H1 (cell line): ENCODE measurements around the gene FAM168B. TPM values are rescaled to one million over a fixed set of nuclear protein-coding genes. Genes with fewer than 3 reads are reported as not detected.
A peak's percentile ranks its signal among the peaks of the same experiment; 100 is the strongest.

Experiments used
- CTCF ChIA-PET: fragments of 300-600 bp; sonication (Branson Sonifier 250); formaldehyde crosslinking; loops from one replicate; lab custom pipeline; 2021; ENCODE audit not compliant: partially characterized antibody; lab: Charles Lee
- POLR2A ChIA-PET: fragments of 300-600 bp; sonication (Branson Sonifier 250); formaldehyde crosslinking; loops from one replicate; lab custom pipeline; 2021; ENCODE audit warnings: inconsistent platforms; ENCODE audit not compliant: partially characterized antibody; lab: Charles Lee
- DNase-seq, 2 experiments: peaks; one replicate each; pipeline versions ENCODE4 v3.0.0 to v3.0.0-alpha.2; 2010 to 2022; ENCODE audit warnings: low spot score in 2 of 2, low read depth in 1 of 2, mixed read lengths in 1 of 2
- FAIRE-seq: peaks from 2 replicates; lab custom pipeline; 2011; peaks lifted over from hg19 to GRCh38; lab: Jason Lieb, UNC
- H2AFZ ChIP-seq: 2 replicates; pipeline ENCODE4 v1.8.1; 2012; ENCODE audit warnings: low read length, inconsistent platforms
- H2AK5ac ChIP-seq: 2 replicates; pipeline ENCODE4 v1.6.1; 2013; ENCODE audit warnings: low read depth, low read length
- H2BK120ac ChIP-seq: replicated peaks from 2 replicates; pipeline ENCODE3; 2013; ENCODE audit warnings: low read depth, low read length, inconsistent platforms
- H2BK12ac ChIP-seq: 2 replicates; pipeline ENCODE4 v1.6.1; 2013; ENCODE audit warnings: low read depth, low read length
- H2BK15ac ChIP-seq: 2 replicates; pipeline ENCODE4 v1.6.1; 2013; ENCODE audit warnings: low read length
- H2BK20ac ChIP-seq: 2 replicates; pipeline ENCODE4 v1.6.1; 2013; ENCODE audit warnings: low read length
- H2BK5ac ChIP-seq: 2 replicates; pipeline ENCODE4 v1.6.1; 2013; ENCODE audit warnings: low read depth, low read length
- H3K14ac ChIP-seq: 2 replicates; pipeline ENCODE4 v1.6.1; 2013; ENCODE audit warnings: inconsistent platforms; ENCODE audit not compliant: insufficient read length
- H3K18ac ChIP-seq: 2 replicates; pipeline ENCODE4 v1.6.1; 2013; ENCODE audit warnings: low read length; ENCODE audit errors: extremely low read depth
- H3K23ac ChIP-seq: 2 replicates; pipeline ENCODE4 v1.6.1; 2013; ENCODE audit warnings: inconsistent platforms; ENCODE audit not compliant: insufficient read length
- H3K23me2 ChIP-seq: 2 replicates; pipeline ENCODE4 v1.6.1; 2013; ENCODE audit warnings: low read depth, low read length
- H3K27ac ChIP-seq: 2 replicates; pipeline ENCODE4 v1.6.1; 2011; ENCODE audit warnings: low read depth, low read length, inconsistent platforms
- H3K27me3 ChIP-seq, 4 experiments: replicated peaks in 1 of 4; 1 replicate in 1 of 4; 2 replicates in 3 of 4; pipeline versions ENCODE4 v1.6.1 to v1.8.1; 2011 to 2013; ENCODE audit warnings: low read length in 3 of 4, mild to moderate bottlenecking in 3 of 4, inconsistent platforms in 2 of 4, mixed read lengths in 2 of 4, moderate library complexity in 1 of 4; ENCODE audit not compliant: control insufficient read depth in 3 of 4, insufficient read depth in 3 of 4; ENCODE audit errors: extremely low read depth in 1 of 4
- H3K36me3 ChIP-seq, 4 experiments: 2 replicates each; pipeline versions ENCODE4 v1.6.1 to v1.8.1; 2011 to 2013; ENCODE audit warnings: mild to moderate bottlenecking in 4 of 4, low read length in 3 of 4, moderate library complexity in 2 of 4, control low read depth in 1 of 4, inconsistent platforms in 1 of 4; ENCODE audit not compliant: insufficient read depth in 4 of 4, control insufficient read depth in 2 of 4
- H3K4ac ChIP-seq: replicated peaks from 2 replicates; pipeline ENCODE3; 2013; ENCODE audit warnings: low read length, low read depth, mixed read lengths, inconsistent platforms; ENCODE audit not compliant: insufficient read length
- H3K4me1 ChIP-seq, 4 experiments: replicated peaks in 1 of 4; 1 replicate in 1 of 4; 2 replicates in 3 of 4; pipeline versions ENCODE4 v1.6.1 to v1.8.1; 2011 to 2013; ENCODE audit warnings: low read length in 3 of 4, inconsistent platforms in 2 of 4, mixed read lengths in 1 of 4; ENCODE audit not compliant: insufficient read depth in 4 of 4, control insufficient read depth in 3 of 4
- H3K4me2 ChIP-seq, 2 experiments: 2 replicates each; pipeline versions ENCODE4 v1.6.1 to v1.8.1; 2011 to 2013; ENCODE audit warnings: low read depth in 2 of 2, low read length in 2 of 2, control low read depth in 1 of 2, inconsistent platforms in 1 of 2, mild to moderate bottlenecking in 1 of 2; ENCODE audit not compliant: insufficient read depth in 1 of 2
- H3K4me3 ChIP-seq, 4 experiments: fragments of 200-600, 300-600 bp in 1 of 4; sonication (generic), shearing (Covaris generic), sonication (Bioruptor Twin) in 1 of 4; 2 replicates each; pipeline versions ENCODE4 v1.5.1 to v1.8.1; 2011 to 2016; ENCODE audit warnings: low read length in 4 of 4, low read depth in 3 of 4, control low read depth in 2 of 4, inconsistent platforms in 2 of 4, mild to moderate bottlenecking in 2 of 4, mixed read lengths in 1 of 4, moderate library complexity in 1 of 4; ENCODE audit not compliant: insufficient read depth in 2 of 4; ENCODE audit errors: extremely low read depth in 1 of 4
- H3K56ac ChIP-seq: replicated peaks from 2 replicates; pipeline ENCODE3; 2013; ENCODE audit warnings: low read depth, mild to moderate bottlenecking, mixed read lengths, low read length, inconsistent platforms; ENCODE audit not compliant: insufficient read length
- H3K79me1 ChIP-seq: 2 replicates; pipeline ENCODE4 v1.6.1; 2013; ENCODE audit warnings: low read depth, low read length, control low read depth
- H3K79me2 ChIP-seq, 2 experiments: 2 replicates each; pipeline versions ENCODE4 v1.6.1 to v1.8.1; 2012 to 2013; ENCODE audit warnings: low read length in 2 of 2, mild to moderate bottlenecking in 2 of 2, inconsistent platforms in 1 of 2; ENCODE audit not compliant: insufficient read depth in 2 of 2, control insufficient read depth in 1 of 2
- H3K9ac ChIP-seq, 4 experiments: replicated peaks in 1 of 4; 1 replicate in 1 of 4; 2 replicates in 3 of 4; pipeline versions ENCODE4 v1.6.1 to v1.8.1; 2011 to 2013; ENCODE audit warnings: low read depth in 3 of 4, low read length in 3 of 4, control low read depth in 2 of 4, mild to moderate bottlenecking in 2 of 4, moderate library complexity in 2 of 4, inconsistent platforms in 1 of 4; ENCODE audit errors: extremely low read depth in 1 of 4
- H3K9me3 ChIP-seq, 2 experiments: 2 replicates each; pipeline versions ENCODE4 v1.6.1 to v1.8.1; 2012 to 2013; ENCODE audit warnings: mild to moderate bottlenecking in 2 of 2, moderate library complexity in 2 of 2, control low read depth in 1 of 2, inconsistent platforms in 1 of 2, low read depth in 1 of 2, low read length in 1 of 2, mixed read lengths in 1 of 2; ENCODE audit not compliant: insufficient read depth in 2 of 2
- H4K20me1 ChIP-seq, 2 experiments: replicated peaks in 1 of 2; 2 replicates each; pipeline versions ENCODE3 to v1.8.1; 2011 to 2013; ENCODE audit warnings: inconsistent platforms in 2 of 2, low read length in 2 of 2, mild to moderate bottlenecking in 1 of 2; ENCODE audit not compliant: insufficient read depth in 2 of 2, control insufficient read depth in 1 of 2
- H4K5ac ChIP-seq: 2 replicates; pipeline ENCODE4 v1.6.1; 2013; ENCODE audit warnings: low read length, low read depth, mixed read lengths, inconsistent platforms; ENCODE audit not compliant: insufficient read length
- H4K8ac ChIP-seq: 2 replicates; pipeline ENCODE4 v1.8.0; 2013; ENCODE audit warnings: mild to moderate bottlenecking, moderate library complexity, low read length, inconsistent platforms; ENCODE audit not compliant: insufficient read depth; ENCODE audit errors: extremely low read depth
- H4K91ac ChIP-seq: replicated peaks from 2 replicates; pipeline ENCODE3; 2013; ENCODE audit warnings: low read length, mixed read lengths, inconsistent platforms; ENCODE audit not compliant: insufficient read length
- EZH2 ChIP-seq: fragments of 200-600 bp; sonication (generic); IDR thresholded peaks from 2 replicates; pipeline ENCODE4 v1.7.1; 2012; ENCODE audit warnings: low read depth, mild to moderate bottlenecking, moderate library complexity, low read length, inconsistent platforms; ENCODE audit not compliant: severe bottlenecking
- RAD21 ChIP-seq, 2 experiments: IDR thresholded peaks in 1 of 2; conservative IDR thresholded peaks in 1 of 2; 2 replicates each; pipeline ENCODE4 v1.6.1; 2011; ENCODE audit warnings: low read depth in 2 of 2, low read length in 2 of 2, improper control_type of control experiment in 1 of 2, inconsistent platforms in 1 of 2, mild to moderate bottlenecking in 1 of 2, moderate library complexity in 1 of 2
- WGBS, 2 experiments: shearing (Covaris generic) in 1 of 2; methylation state at CpG; one replicate each; pipeline versions ENCODE4 v1.1.6 to v1.1.7; 2013 to 2015; ENCODE audit warnings: low lambda C conversion rate in 2 of 2, mixed read lengths in 2 of 2, inconsistent platforms in 1 of 2, low coverage in 1 of 2, missing lambda C conversion rate in 1 of 2; ENCODE audit not compliant: insufficient replicate concordance in 2 of 2, insufficient coverage in 1 of 2, insufficient read length in 1 of 2; ENCODE audit errors: extremely low coverage in 1 of 2, missing lambda C conversion rate in 1 of 2; 5-methylcytosine and 5-hydroxymethylcytosine counted together
- polyA plus RNA-seq, 7 experiments: library from polyadenylated mRNA; depleted of rRNA in 3 of 7; stranded (reverse) in 5 of 7; unstranded in 2 of 7; fragments of >200 nt in 5 of 7; fragments of 200-250 nt in 2 of 7; gene quantifications; 1 replicate in 5 of 7; 2 replicates in 1 of 7; 4 replicates in 1 of 7; pipeline versions ENCODE4 v1.2.1 to v1.2.3, GENCODE V29; 2011 to 2013; ENCODE audit warnings: missing spikeins in 2 of 7, mixed read lengths in 2 of 7
- total RNA-seq: library from RNA; stranded (reverse); fragmentation: NEBNext Ultra II Directional; extraction: Animal tissue kit (Norgen Biotek cat#: 25700); gene quantifications from 2 replicates; pipeline ENCODE4 v1.2.1, GENCODE V29; 2021

The FAM168B gene
- total and polyA plus RNA-seq, 2 of the 8 experiments (the other 6 are each of a cell fraction or from before 2014, with no cell fraction given): 61.9 to 123 TPM

GRCh38 chr2:131031431-131031841, 61.8 kb downstream of the FAM168B start:
- Histone ChIP-seq H2BK15ac (no peak overlapping the region), H2AK5ac (no peak overlapping the region), H4K20me1 (peaks cover 0 to 2% of the 10 kb centered on the region in 2 experiments), H2AFZ (no peak overlapping the region), H3K23me2 (peaks cover 10% of the 10 kb centered on the region; the same call in 1 of the 2 replicates), H3K56ac (no peak overlapping the region), H3K79me2 (no peaks in the 10 kb centered on the region), H3K4me3 (no peak overlapping the region), H3K4me2 (no peak overlapping the region), H3K27me3 (peaks cover 6 to 30% (median 26%) of the 10 kb centered on the region in 4 experiments; a peak in 6 of 7 replicates), H3K79me1 (no peaks in the 10 kb centered on the region), H3K18ac (no peak overlapping the region), H3K4me1 (peaks cover 0 to 7% (median 4%) of the 10 kb centered on the region in 4 experiments; a peak in 6 of 7 replicates), H3K23ac (no peak overlapping the region), H2BK20ac (no peak overlapping the region), H4K91ac (peak overlapping the region; percentile 6), H3K27ac (no peak overlapping the region; the same call in 1 of the 2 replicates), H3K9me3 (no peaks in the 10 kb centered on the region; a peak in 1 of 4 replicates), H3K36me3 (no peaks in the 10 kb centered on the region), H3K4ac (no peak overlapping the region), H4K5ac (no peak overlapping the region), H4K8ac (no peak overlapping the region), H3K14ac (no peak overlapping the region), H3K9ac (no peak overlapping the region), H2BK12ac (no peak overlapping the region), H2BK5ac (0 out of 2 replicates have a peak overlapping the region, but pooled peaks have one; percentile 55), H2BK120ac (no peak overlapping the region)
- DNase-seq (no peak), FAIRE-seq (no peak)
- WGBS, 2 experiments: 78% methylated on average over 9 of the region's 9 CpGs; no CpG with 5 or more reads in 1 of the 2 experiments
- ChIA-PET CTCF (interaction anchor here (1.0 to 1.2 kb wide), 2 partner anchors 9 to 234 kb away, joined by 3 to 5 read pairs; no protein-coding TSS in a partner anchor), POLR2A (interaction anchor here (1.2 to 2.2 kb wide), 2 partner anchors 10 to 59 kb away, joined by 3 to 6 read pairs; no protein-coding TSS in a partner anchor)
- 0 out of 4 replicates have a peak, but pooled peaks of 1 of the 2 experiments have one; percentile 1 for TF ChIP-seq RAD21 (IDR thresholded peaks at IDR 0.05 in 1 of 2, conservative IDR thresholded peaks at IDR 0.05 in 1 of 2; ENCODE audit: low read depth in 2 of 2, low read length in 2 of 2)
- TF ChIP-seq EZH2: no peak
